SK-N-SH treated with all-trans-retinoic acid at 6 μM for 48 hours (cell line): ENCODE measurements around the gene CLIC5.

Experiments used
- ARNTL ChIP-seq: fragments of 450-650 bp; formaldehyde crosslinking; IDR thresholded peaks from 2 replicates; pipeline ENCODE4 v1.5.0; 2020; ENCODE audit warnings: low read depth, mild to moderate bottlenecking, moderate library complexity, borderline replicate concordance
- CREB5 ChIP-seq: fragments of 250-450 bp; sonication (Bioruptor Pico); IDR thresholded peaks from 2 replicates; pipeline ENCODE4 v1.5.1; 2020; ENCODE audit warnings: low read depth, mild to moderate bottlenecking, moderate library complexity
- OSR1 ChIP-seq: fragments of 250-450 bp; sonication (Bioruptor Pico); IDR thresholded peaks from 2 replicates; pipeline ENCODE4 v1.8.0; 2022; ENCODE audit warnings: moderate library complexity, mild to moderate bottlenecking, inconsistent platforms
- PATZ1 ChIP-seq: fragments of 250-450 bp; sonication (Bioruptor Pico); IDR thresholded peaks from 2 replicates; pipeline ENCODE4 v1.8.0; 2020; ENCODE audit warnings: mild to moderate bottlenecking, moderate library complexity, borderline replicate concordance
- RARB ChIP-seq: fragments of 250-450 bp; sonication (Bioruptor Pico); IDR thresholded peaks from 2 replicates; pipeline ENCODE4 v1.8.0; 2021; ENCODE audit warnings: mild to moderate bottlenecking, moderate library complexity
- TOX ChIP-seq: fragments of 250-450 bp; sonication (Bioruptor Pico); IDR thresholded peaks from 2 replicates; pipeline ENCODE4 v1.8.0; 2021; ENCODE audit warnings: mild to moderate bottlenecking, moderate library complexity, borderline replicate concordance
- ZFP3 ChIP-seq: fragments of 250-450 bp; sonication (Bioruptor Pico); IDR thresholded peaks from 2 replicates; pipeline ENCODE4 v1.5.0; 2020; ENCODE audit warnings: mild to moderate bottlenecking, moderate library complexity
- ZFP30 ChIP-seq: fragments of 450-650 bp; formaldehyde crosslinking; IDR thresholded peaks from 2 replicates; pipeline ENCODE4 v1.5.0; 2022; ENCODE audit warnings: mild to moderate bottlenecking, moderate library complexity

- no peak for TF ChIP-seq OSR1 (CRISPR knock-in tag)
- no peak for TF ChIP-seq ZFP30 (CRISPR knock-in tag)
- TF ChIP-seq ZFP3, result no peak
- no peak for TF ChIP-seq ARNTL (CRISPR knock-in tag)
- TF ChIP-seq CREB5, result no peak
- no peak for TF ChIP-seq RARB (CRISPR knock-in tag)
- TF ChIP-seq TOX (CRISPR knock-in tag), result no peak
- no peak for TF ChIP-seq PATZ1 (CRISPR knock-in tag)
Observed at GRCh38 chr6:46062312-46062711, 46.7 kb upstream of the CLIC5 start.
